Fibroblast of the aortic adventitia (primary cell): ENCODE results near the gene CDV3. TPM values are rescaled to one million over a fixed set of nuclear protein-coding genes. Genes with fewer than 3 reads are reported as not detected.
"Not testable (repeated sequence)": the region's sequence is repeated elsewhere in the genome, so short reads cannot be mapped to it uniquely, and the experiment has no call there.

ENCODE experiments used
- DNase-seq: peaks from one replicate; pipeline ENCODE4 v3.0.0-alpha.2; 2010; ENCODE audit warnings: low read depth
- H3K4me3 ChIP-seq: 2 replicates; pipeline ENCODE4 v1.5.1; 2011; ENCODE audit warnings: low read depth, mild to moderate bottlenecking, control low read depth, low read length, moderate library complexity
- total RNA-seq: library from RNA; depleted of rRNA; stranded (reverse); fragments of >200 nt; gene quantifications from 2 replicates; pipeline ENCODE4 v1.2.3, GENCODE V29; 2012; ENCODE audit warnings: low replicate concordance
- TF ChIP-seq, protein P1 (sequence below): IDR thresholded peaks from 2 replicates; pipeline ENCODE4 v1.5.1; 2011; ENCODE audit warnings: mild to moderate bottlenecking, low read length, control low read depth, inconsistent platforms; ENCODE audit not compliant: insufficient read depth

Gene CDV3
- total RNA-seq, 1 donor = 127 TPM

DNA sequence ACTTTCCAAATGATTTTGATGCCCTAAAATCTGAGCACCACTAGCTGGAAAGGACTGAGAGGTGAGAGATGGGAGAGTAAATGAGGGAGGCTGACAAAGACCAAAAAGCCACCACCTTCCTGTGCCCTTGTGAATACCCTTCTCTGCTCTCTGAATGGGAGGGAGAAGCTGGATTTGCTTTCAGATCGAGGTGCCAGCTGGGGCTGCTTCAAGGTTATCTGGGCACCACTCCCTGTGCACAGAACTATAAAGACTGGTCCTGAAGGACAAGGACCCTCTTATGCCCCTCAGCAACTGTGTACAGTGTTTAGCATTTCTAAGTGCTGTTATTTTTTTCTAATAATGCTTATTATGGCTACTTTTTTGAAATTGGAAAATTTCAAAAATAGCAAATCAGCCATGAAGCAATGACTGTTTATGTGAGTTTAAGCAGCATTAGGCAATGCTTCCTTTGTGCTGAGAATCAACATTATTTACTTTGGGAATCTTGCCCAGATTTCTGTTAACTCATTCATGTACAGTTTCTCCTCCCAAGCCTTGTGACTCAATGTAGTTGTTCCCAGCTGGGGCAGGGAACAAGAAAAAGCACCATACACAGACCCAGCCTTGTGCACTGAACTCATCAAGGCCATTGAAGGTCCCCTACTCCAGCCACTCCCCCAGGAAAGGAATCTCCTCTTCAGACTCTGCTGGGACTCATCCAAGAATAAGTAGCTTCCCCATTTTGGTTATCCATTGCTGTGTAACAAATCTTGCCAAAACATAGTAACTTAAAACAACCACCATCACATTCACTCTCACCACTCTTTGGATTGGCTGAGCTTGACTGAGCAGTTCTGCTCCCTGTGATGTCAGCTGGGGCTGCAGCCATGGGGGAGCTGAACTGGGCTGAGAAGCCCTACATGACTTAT lies 37.3 kb upstream of the CDV3 start:
- peak; percentile 92 for DNase-seq
- TF ChIP-seq, protein P1, sequence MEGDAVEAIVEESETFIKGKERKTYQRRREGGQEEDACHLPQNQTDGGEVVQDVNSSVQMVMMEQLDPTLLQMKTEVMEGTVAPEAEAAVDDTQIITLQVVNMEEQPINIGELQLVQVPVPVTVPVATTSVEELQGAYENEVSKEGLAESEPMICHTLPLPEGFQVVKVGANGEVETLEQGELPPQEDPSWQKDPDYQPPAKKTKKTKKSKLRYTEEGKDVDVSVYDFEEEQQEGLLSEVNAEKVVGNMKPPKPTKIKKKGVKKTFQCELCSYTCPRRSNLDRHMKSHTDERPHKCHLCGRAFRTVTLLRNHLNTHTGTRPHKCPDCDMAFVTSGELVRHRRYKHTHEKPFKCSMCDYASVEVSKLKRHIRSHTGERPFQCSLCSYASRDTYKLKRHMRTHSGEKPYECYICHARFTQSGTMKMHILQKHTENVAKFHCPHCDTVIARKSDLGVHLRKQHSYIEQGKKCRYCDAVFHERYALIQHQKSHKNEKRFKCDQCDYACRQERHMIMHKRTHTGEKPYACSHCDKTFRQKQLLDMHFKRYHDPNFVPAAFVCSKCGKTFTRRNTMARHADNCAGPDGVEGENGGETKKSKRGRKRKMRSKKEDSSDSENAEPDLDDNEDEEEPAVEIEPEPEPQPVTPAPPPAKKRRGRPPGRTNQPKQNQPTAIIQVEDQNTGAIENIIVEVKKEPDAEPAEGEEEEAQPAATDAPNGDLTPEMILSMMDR = no peak
- H3K4me3 ChIP-seq = no peak overlapping the region

DNA sequence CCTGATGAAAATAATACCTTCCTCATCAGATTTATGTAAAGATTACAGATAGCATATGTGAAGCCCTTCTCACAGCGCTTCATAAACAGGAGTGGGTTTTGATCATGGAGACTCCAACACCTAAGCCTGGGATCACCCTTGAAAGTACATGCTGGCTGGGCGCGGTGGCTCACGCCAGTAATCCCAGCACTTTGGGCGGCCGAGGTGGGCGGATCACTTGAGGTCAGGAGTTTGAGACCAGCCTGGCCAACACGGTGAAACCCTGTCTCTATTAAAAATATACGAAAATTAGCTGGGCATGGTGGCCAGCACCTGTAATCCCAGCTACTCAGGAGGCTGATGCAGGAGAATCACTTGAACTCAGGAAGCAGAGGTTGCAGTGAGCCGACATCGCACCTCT lies 36.4 kb upstream of the CDV3 start:
- DNase-seq, H3K4me3 ChIP-seq: not testable (repeated sequence)

DNA sequence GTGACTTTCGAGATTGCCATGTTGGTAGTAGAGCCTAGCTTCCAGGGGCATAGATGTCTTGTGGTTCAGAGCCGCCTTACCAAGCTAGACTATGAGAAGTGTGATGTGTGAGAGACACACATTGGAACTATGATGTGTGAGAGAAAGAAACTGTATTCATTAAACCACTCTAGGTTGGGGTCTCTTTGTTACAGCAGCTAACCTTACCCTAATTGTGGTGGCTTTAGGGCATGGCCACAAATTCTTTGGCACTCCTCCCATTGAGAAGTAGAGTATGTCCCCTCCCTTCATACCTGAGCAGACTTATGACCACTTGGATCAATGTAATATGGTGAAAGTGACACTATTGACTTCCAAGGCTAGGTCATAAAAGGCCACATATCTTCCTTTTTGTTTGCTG lies 35.3 kb upstream of the CDV3 start:
- no peak for DNase-seq
- H3K4me3 ChIP-seq = no peak overlapping the region
- TF ChIP-seq, protein P1 = no peak

DNA sequence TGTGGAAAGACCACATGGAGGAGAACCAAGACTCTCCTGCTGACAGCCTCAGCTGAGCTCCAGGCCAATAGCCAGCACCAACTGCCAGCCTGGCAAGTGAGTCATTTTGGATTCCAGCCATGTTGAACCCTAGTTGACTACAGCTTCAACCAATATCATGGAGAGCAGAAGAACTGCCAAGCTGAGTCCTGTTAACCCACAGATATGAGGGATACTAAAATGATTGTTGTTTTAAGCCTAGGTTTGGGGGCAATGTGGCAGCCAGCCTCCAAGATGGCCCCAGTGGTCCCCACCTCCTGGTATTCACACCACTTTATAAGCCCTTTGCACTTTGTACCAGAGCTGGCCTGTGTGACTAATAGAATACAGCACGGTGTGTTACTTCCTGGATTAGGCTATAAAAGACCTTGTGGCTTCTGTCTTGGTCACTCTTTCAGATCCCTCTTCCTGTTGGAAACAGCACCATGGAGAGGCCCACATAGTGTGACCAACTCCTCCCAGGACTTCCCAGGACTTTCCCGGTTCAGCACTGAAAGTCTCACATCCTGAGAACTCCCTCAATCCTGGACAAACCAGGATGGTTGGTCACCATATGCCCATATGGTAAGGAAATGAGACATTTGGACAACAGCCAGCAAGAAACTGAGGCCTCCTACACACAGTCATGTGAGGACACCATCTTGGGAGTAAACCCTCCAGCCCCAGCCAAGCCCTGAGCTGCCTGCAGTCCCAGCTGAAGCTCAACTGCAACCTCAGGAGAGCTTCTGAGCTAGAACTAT lies 32.4 kb upstream of the CDV3 start:
- no peak overlapping the region for H3K4me3 ChIP-seq
- DNase-seq = peak; percentile 56
- TF ChIP-seq, protein P1 = no peak

DNA sequence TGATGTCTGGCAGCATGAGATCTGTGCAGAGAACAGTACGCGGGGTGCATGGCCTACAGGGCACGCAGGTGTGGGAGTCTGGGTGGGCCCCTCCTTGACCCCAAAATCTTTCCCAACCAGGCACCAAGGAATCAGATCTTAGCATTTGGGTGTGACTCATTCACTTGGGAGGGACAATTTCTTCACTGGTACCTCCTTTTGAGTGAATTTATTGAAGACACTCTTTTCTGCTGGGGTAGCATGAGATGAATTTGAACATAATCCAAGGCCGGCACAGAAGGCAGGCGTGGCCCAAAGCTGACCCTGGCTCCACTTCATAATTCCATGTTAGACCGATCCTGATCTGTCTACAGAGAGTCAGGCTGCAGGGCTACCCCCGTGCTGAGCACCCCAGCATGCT lies 30.6 kb upstream of the CDV3 start:
- TF ChIP-seq, protein P1 = no peak
- no peak for DNase-seq
- H3K4me3 ChIP-seq = no peak overlapping the region

DNA sequence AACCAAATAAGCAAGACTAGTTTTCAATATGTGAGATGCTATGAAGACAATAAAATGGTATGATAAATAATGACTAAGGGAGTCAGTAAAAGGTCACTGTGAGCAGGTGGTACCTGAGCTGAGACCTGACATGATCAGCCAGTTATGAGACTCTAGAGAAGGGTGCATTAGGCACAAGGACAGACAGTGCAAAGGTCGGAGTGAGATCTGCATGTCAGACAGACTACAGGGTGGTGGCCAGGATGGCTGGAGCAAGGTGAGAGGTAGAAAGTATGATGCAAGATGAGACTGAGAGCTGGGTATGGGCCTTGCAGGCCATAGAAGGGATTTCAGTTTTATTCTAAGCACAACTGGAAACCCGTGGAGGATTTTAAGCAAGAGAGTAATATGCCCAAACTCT lies 28.5 kb upstream of the CDV3 start:
- DNase-seq, H3K4me3 ChIP-seq: not testable (repeated sequence)

DNA sequence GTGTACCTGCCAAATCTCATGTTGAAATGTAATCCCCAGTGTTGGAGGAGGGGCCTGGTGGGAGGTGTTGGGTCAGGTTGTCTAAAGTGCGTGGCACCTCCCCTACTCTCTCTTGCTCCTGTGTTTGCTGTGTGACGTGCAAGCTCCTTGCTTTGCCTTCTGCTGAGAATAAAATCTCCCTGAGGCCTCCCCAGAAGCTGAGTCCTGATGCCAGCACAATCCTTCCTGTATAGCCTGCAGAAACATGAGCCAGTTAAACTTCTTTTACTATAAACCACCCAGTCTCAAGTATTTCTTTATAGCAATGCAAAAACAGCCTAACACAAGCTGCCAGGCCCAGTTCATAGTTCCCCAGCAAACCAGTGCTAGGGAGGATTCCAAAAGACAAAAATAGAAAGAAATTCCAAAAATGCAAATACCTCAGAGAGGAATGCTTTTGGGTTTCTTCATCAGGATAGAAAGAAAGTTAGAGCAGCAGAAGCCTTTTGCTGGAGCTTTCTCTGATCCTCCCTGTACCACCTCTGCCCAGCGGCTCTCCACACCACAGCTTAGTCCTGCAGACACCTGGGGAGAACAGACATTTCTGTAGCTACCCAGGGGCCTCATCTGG lies 25.9 kb upstream of the CDV3 start:
- peak; percentile 88 for DNase-seq
- H3K4me3 ChIP-seq = no peak overlapping the region
- TF ChIP-seq, protein P1 = no peak
